OCI-LY1 (cell line): Measurements from ENCODE around the gene F7.

Experiments
- H2AFZ ChIP-seq: fragments of 200-600 bp; sonication (generic), shearing (Covaris generic); 2 replicates; pipeline ENCODE4 v1.6.0; 2014; ENCODE audit warnings: antibody characterized with exemption, mild to moderate bottlenecking, low read length
- H3F3A ChIP-seq: fragments of 200-600 bp; sonication (generic), shearing (Covaris generic); 2 replicates; pipeline ENCODE4 v1.6.0; 2014; ENCODE audit warnings: mild to moderate bottlenecking, antibody characterized with exemption, low read length, moderate library complexity; ENCODE audit not compliant: insufficient read depth
- H3K27ac ChIP-seq: fragments of 200-600 bp; sonication (generic); 2 replicates; pipeline ENCODE4 v1.5.1; 2014; ENCODE audit warnings: low read length, mixed run types, mild to moderate bottlenecking, low read depth; ENCODE audit not compliant: poor library complexity, severe bottlenecking
- H3K27me3 ChIP-seq: fragments of 200-600 bp; sonication (generic); 2 replicates; pipeline ENCODE4 v1.6.0; 2014; ENCODE audit warnings: antibody characterized with exemption, mild to moderate bottlenecking, low read length, moderate library complexity; ENCODE audit not compliant: insufficient read depth
- H3K36me3 ChIP-seq: fragments of 200-600 bp; sonication (generic); 2 replicates; pipeline ENCODE4 v1.6.1; 2014; ENCODE audit warnings: mild to moderate bottlenecking, antibody characterized with exemption, low read length, moderate library complexity, mixed read lengths; ENCODE audit not compliant: insufficient read depth
- H3K4me1 ChIP-seq: fragments of 200-600 bp; sonication (generic); 2 replicates; pipeline ENCODE4 v1.5.1; 2014; ENCODE audit warnings: mild to moderate bottlenecking, low read length, moderate library complexity; ENCODE audit not compliant: insufficient read depth, severe bottlenecking
- H3K4me2 ChIP-seq: fragments of 200-600 bp; sonication (generic), shearing (Covaris generic); 2 replicates; pipeline ENCODE4 v1.6.1; 2014; ENCODE audit warnings: low read length
- H3K4me3 ChIP-seq: fragments of 200-600 bp; sonication (generic); 2 replicates; pipeline ENCODE4 v1.5.1; 2014; ENCODE audit warnings: low read length, low read depth, mild to moderate bottlenecking, mixed read lengths; ENCODE audit not compliant: poor library complexity, severe bottlenecking
- H3K79me2 ChIP-seq: fragments of 200-600 bp; shearing (Covaris generic); 2 replicates; pipeline ENCODE4 v1.6.1; 2016; ENCODE audit warnings: mixed run types, low read length, mixed read lengths; ENCODE audit not compliant: insufficient read depth
- H3K9ac ChIP-seq: fragments of 200-600 bp; sonication (generic), shearing (Covaris generic); 2 replicates; pipeline ENCODE4 v1.6.1; 2014; ENCODE audit warnings: mild to moderate bottlenecking, low read length, mixed read lengths
- H3K9me2 ChIP-seq: fragments of 200-600 bp; sonication (generic), shearing (Covaris generic); 2 replicates; pipeline ENCODE4 v1.6.1; 2014; ENCODE audit warnings: low read depth, mild to moderate bottlenecking, low read length, mixed read lengths
- H3K9me3 ChIP-seq: fragments of 200-600 bp; shearing (Covaris generic); 2 replicates; pipeline ENCODE4 v1.6.1; 2014; ENCODE audit warnings: low read length, mixed read lengths
- H4K20me1 ChIP-seq: fragments of 200-600 bp; sonication (generic), shearing (Covaris generic); 2 replicates; pipeline ENCODE4 v1.6.0; 2016; ENCODE audit warnings: mild to moderate bottlenecking, low read length; ENCODE audit not compliant: insufficient read depth
- CTCF ChIP-seq: fragments of 200-600 bp; sonication (generic), shearing (Covaris generic); IDR thresholded peaks from 2 replicates; pipeline ENCODE4 v1.5.1; 2017; ENCODE audit warnings: mild to moderate bottlenecking, antibody characterized with exemption, low read length, moderate library complexity, mixed read lengths
- EZH2 ChIP-seq: fragments of 200-600 bp; sonication (generic), shearing (Covaris generic); IDR thresholded peaks from 2 replicates; pipeline ENCODE4 v1.8.0; 2017; ENCODE audit warnings: borderline replicate concordance, mixed run types, mild to moderate bottlenecking, antibody characterized with exemption, low read length, moderate library complexity, mixed read lengths

F7 gene

GRCh38 chr13:113139577-113139976 lies 34.0 kb downstream of the F7 start:
- Histone ChIP-seq H3F3A (no peaks in the 10 kb centered on the region), H3K27me3 (peaks cover 19% of the 10 kb centered on the region), H3K27ac (no peak overlapping the region), H3K36me3 (no peaks in the 10 kb centered on the region), H3K9ac (no peak overlapping the region), H2AFZ (no peak overlapping the region), H3K9me2 (no peaks in the 10 kb centered on the region), H3K9me3 (no peaks in the 10 kb centered on the region), H3K4me1 (no peaks in the 10 kb centered on the region), H3K4me2 (no peak overlapping the region), H4K20me1 (no peaks in the 10 kb centered on the region), H3K79me2 (no peaks in the 10 kb centered on the region), H3K4me3 (no peak overlapping the region)
- no peak for TF ChIP-seq CTCF
- TF ChIP-seq EZH2, result no peak

GRCh38 chr13:113140677-113141600 lies 35.3 kb downstream of the F7 start:
- Histone ChIP-seq H3K9ac (no peak overlapping the region), H3K27me3 (peaks cover 30% of the 10 kb centered on the region), H4K20me1 (no peaks in the 10 kb centered on the region), H3K79me2 (no peaks in the 10 kb centered on the region), H2AFZ (no peak overlapping the region), H3K4me1 (no peaks in the 10 kb centered on the region), H3K9me3 (peaks cover 8% of the 10 kb centered on the region; the same call in 1 of the 2 replicates), H3K9me2 (no peaks in the 10 kb centered on the region), H3K4me3 (no peak overlapping the region), H3K4me2 (no peak overlapping the region), H3K27ac (no peak overlapping the region), H3K36me3 (no peaks in the 10 kb centered on the region; the same call in 1 of the 2 replicates), H3F3A (no peaks in the 10 kb centered on the region)
- TF ChIP-seq EZH2, result no peak
- TF ChIP-seq CTCF, result no peak

GRCh38 chr13:113141601-113141970 lies 36.0 kb downstream of the F7 start:
- peaks cover 8% of the 10 kb centered on the region; the same call in 1 of the 2 replicates for H3K9me3 ChIP-seq

More at GRCh38 chr13:113141601-113141970, 36.0 kb downstream of the F7 start:
- H4K20me1 ChIP-seq, result no peaks in the 10 kb centered on the region
- H3K9me2 ChIP-seq, result no peaks in the 10 kb centered on the region
- no peaks in the 10 kb centered on the region for H3K79me2 ChIP-seq
- H3K4me2 ChIP-seq, result no peak overlapping the region
- no peak overlapping the region for H3K4me3 ChIP-seq
- H3K4me1 ChIP-seq, result no peaks in the 10 kb centered on the region
- no peak overlapping the region for H3K9ac ChIP-seq
- H2AFZ ChIP-seq, result no peak overlapping the region
- no peak overlapping the region for H3K27ac ChIP-seq
- no peak for TF ChIP-seq EZH2
- TF ChIP-seq CTCF, result no peak
- H3F3A ChIP-seq, result no peaks in the 10 kb centered on the region
- no peaks in the 10 kb centered on the region; the same call in 1 of the 2 replicates for H3K36me3 ChIP-seq
- H3K27me3 ChIP-seq, result peaks cover 34% of the 10 kb centered on the region
